ENCODE data around the gene B3GALT6.

DNA sequence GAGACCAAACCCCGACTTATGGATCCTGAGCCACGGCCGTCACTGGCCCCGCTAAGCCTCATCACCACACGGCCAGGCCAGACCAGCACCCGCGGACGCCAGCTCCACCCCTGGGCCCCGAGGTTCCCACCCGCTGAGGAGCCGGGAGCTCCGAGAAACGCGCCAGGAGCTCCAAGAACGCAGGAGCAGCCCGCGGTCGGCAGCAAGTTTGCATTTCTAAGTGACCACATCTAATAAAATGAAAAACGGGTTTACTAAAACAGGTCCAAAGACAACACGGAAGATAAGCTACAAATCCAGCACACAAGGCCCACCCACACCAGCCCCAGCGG is 22.6 kb downstream of the B3GALT6 start:
- TF ChIP-seq L3MBTL2 (conservative IDR thresholded peaks at IDR 0.05): no peak
- TF ChIP-seq, protein P1, sequence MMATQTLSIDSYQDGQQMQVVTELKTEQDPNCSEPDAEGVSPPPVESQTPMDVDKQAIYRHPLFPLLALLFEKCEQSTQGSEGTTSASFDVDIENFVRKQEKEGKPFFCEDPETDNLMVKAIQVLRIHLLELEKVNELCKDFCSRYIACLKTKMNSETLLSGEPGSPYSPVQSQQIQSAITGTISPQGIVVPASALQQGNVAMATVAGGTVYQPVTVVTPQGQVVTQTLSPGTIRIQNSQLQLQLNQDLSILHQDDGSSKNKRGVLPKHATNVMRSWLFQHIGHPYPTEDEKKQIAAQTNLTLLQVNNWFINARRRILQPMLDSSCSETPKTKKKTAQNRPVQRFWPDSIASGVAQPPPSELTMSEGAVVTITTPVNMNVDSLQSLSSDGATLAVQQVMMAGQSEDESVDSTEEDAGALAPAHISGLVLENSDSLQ (IDR thresholded peaks at IDR 0.05): no peak
- TF ChIP-seq NFRKB (IDR thresholded peaks at IDR 0.05): no peak
- TF ChIP-seq SP1 (IDR thresholded peaks at IDR 0.05): no peak
- TF ChIP-seq BHLHE40 (IDR thresholded peaks at IDR 0.05; ENCODE audit: borderline replicate concordance): no peak
- no peak for TF ChIP-seq TARDBP (IDR thresholded peaks at IDR 0.05)
- TF ChIP-seq FOXM1 (IDR thresholded peaks at IDR 0.05; ENCODE audit: borderline replicate concordance): no peak
- no peak for TF ChIP-seq ELF4 (IDR thresholded peaks at IDR 0.05)
- TF ChIP-seq ARNT (IDR thresholded peaks at IDR 0.05): no peak
- TF ChIP-seq FOXA1 (IDR thresholded peaks at IDR 0.05): no peak

Data from HEK293T (cell line).